Endothelial cell of umbilical vein (primary cell): ENCODE data around the gene PARP6. TPM values are rescaled to one million over a fixed set of nuclear protein-coding genes. Genes with fewer than 3 reads are reported as not detected.

ENCODE experiments used
- BruUV-seq: library from RNA; stranded (reverse); fragments of 400-500 nt; replicated peaks from 2 replicates; lab custom pipeline; 2021; lab: Mats Ljungman, UMichigan
- CTCF ChIA-PET: fragments of 300-600, 350-600 bp; sonication (Branson Sonifier 250); formaldehyde crosslinking; loops from one replicate; lab custom pipeline; 2021; ENCODE audit warnings: antibody characterized with exemption, inconsistent platforms; lab: Charles Lee
- POLR2A ChIA-PET: fragments of 300-600, 350-600 bp; sonication (Branson Sonifier 250); formaldehyde crosslinking; loops from one replicate; lab custom pipeline; 2021; ENCODE audit warnings: antibody characterized with exemption, inconsistent platforms; lab: Charles Lee
- DNase-seq: peaks from one replicate; pipeline ENCODE4 v3.0.0-alpha.2; 2011; ENCODE audit warnings: low read depth, low spot score
- FAIRE-seq: peaks from 2 replicates; lab custom pipeline; 2011; peaks lifted over from hg19 to GRCh38; lab: Jason Lieb, UNC
- H2AFZ ChIP-seq: 2 replicates; pipeline ENCODE4 v1.6.0; 2012; ENCODE audit warnings: low read depth, low read length, control low read depth, inconsistent platforms
- H3K27ac ChIP-seq: 2 replicates; pipeline ENCODE4 v1.5.1; 2011; ENCODE audit warnings: low read depth, mild to moderate bottlenecking, control low read depth, low read length, moderate library complexity; ENCODE audit not compliant: insufficient read depth
- H3K27me3 ChIP-seq, 2 experiments: 2 replicates each; pipeline versions ENCODE4 v1.6.0 to v1.6.1; 2011; ENCODE audit warnings: low read length in 2 of 2, mixed read lengths in 1 of 2; ENCODE audit not compliant: control insufficient read depth in 2 of 2, insufficient read depth in 2 of 2
- H3K36me3 ChIP-seq, 2 experiments: 2 replicates in 1 of 2; 3 replicates in 1 of 2; pipeline ENCODE4 v1.5.1; 2011; ENCODE audit warnings: low read length in 2 of 2, mild to moderate bottlenecking in 1 of 2, moderate library complexity in 1 of 2; ENCODE audit not compliant: control insufficient read depth in 2 of 2, insufficient read depth in 2 of 2; ENCODE audit errors: extremely low read depth in 1 of 2
- H3K4me1 ChIP-seq: 3 replicates; pipeline ENCODE4 v1.5.1; 2011; ENCODE audit warnings: mild to moderate bottlenecking, low read length; ENCODE audit not compliant: control insufficient read depth, insufficient read depth; ENCODE audit errors: extremely low read depth
- H3K4me2 ChIP-seq: 2 replicates; pipeline ENCODE4 v1.6.1; 2011; ENCODE audit warnings: low read length, control low read depth, mixed read lengths; ENCODE audit not compliant: insufficient read depth
- H3K4me3 ChIP-seq, 3 experiments: fragments of 200-600 bp in 1 of 3; sonication (generic), shearing (Covaris generic) in 1 of 3; replicated peaks in 1 of 3; 2 replicates each; pipeline ENCODE4 v1.5.1; 2011 to 2016; ENCODE audit warnings: control low read depth in 3 of 3, low read length in 3 of 3, mild to moderate bottlenecking in 2 of 3, inconsistent platforms in 1 of 3, low read depth in 1 of 3, moderate library complexity in 1 of 3; ENCODE audit not compliant: insufficient read depth in 1 of 3
- H3K79me2 ChIP-seq: 2 replicates; pipeline ENCODE4 v1.6.0; 2012; ENCODE audit warnings: low read length, inconsistent platforms; ENCODE audit not compliant: control insufficient read depth, insufficient read depth
- H3K9ac ChIP-seq: replicated peaks from 2 replicates; pipeline ENCODE3; 2011; ENCODE audit warnings: low read length, control low read depth; ENCODE audit not compliant: insufficient read depth; ENCODE audit errors: extremely low read depth
- H3K9me1 ChIP-seq: replicated peaks from 3 replicates; pipeline ENCODE4 v1.6.0; 2011; ENCODE audit warnings: mild to moderate bottlenecking, low read length; ENCODE audit not compliant: control insufficient read depth, insufficient read depth; ENCODE audit errors: extremely low read depth
- H3K9me3 ChIP-seq: replicated peaks from 2 replicates; pipeline ENCODE4 v1.5.1; 2012; ENCODE audit warnings: low read length, inconsistent platforms; ENCODE audit not compliant: control insufficient read depth, insufficient read depth
- H4K20me1 ChIP-seq: replicated peaks from 2 replicates; pipeline ENCODE3; 2011; ENCODE audit warnings: mild to moderate bottlenecking, low read length; ENCODE audit not compliant: control insufficient read depth, insufficient read depth; ENCODE audit errors: extremely low read depth
- CTCF ChIP-seq, 2 donors: IDR thresholded peaks; 1 replicate in 1 of 2; 2 replicates in 1 of 2; pipeline ENCODE4 v1.5.1; 2011; ENCODE audit warnings: low read length in 2 of 2, mild to moderate bottlenecking in 2 of 2, moderate library complexity in 2 of 2, control low read depth in 1 of 2, inconsistent platforms in 1 of 2, low read depth in 1 of 2; ENCODE audit not compliant: insufficient read depth in 1 of 2; ENCODE audit errors: extremely low read depth in 1 of 2
- EZH2 ChIP-seq: IDR thresholded peaks from 2 replicates; pipeline ENCODE4 v1.6.1; 2012; ENCODE audit warnings: borderline replicate concordance, low read depth, mild to moderate bottlenecking, moderate library complexity, low read length, inconsistent platforms; ENCODE audit not compliant: severe bottlenecking
- FOS ChIP-seq: IDR thresholded peaks from 2 replicates; pipeline ENCODE4 v1.6.1; 2011; ENCODE audit warnings: mild to moderate bottlenecking, low read length, moderate library complexity, borderline replicate concordance; ENCODE audit not compliant: insufficient read depth
- GATA2 ChIP-seq: IDR thresholded peaks from 2 replicates; pipeline ENCODE4 v1.7.0; 2011; ENCODE audit warnings: low read depth, mild to moderate bottlenecking, moderate library complexity, mixed read lengths, low read length; ENCODE audit not compliant: insufficient read length, insufficient read depth
- JUN ChIP-seq: IDR thresholded peaks from 2 replicates; pipeline ENCODE4 v1.6.1; 2011; ENCODE audit warnings: borderline replicate concordance, low read depth; ENCODE audit not compliant: insufficient read length, insufficient read depth
- MYC ChIP-seq: IDR thresholded peaks from one replicate; pipeline ENCODE4 v1.6.1; 2011; ENCODE audit warnings: mild to moderate bottlenecking, low read depth, low read length
- POLR2A ChIP-seq: IDR thresholded peaks from 2 replicates; pipeline ENCODE4 v1.6.1; 2012; ENCODE audit warnings: low read depth, mild to moderate bottlenecking, control low read depth, low read length
- POLR2AphosphoS5 ChIP-seq: IDR thresholded peaks from 2 replicates; pipeline ENCODE4 v1.6.1; 2012; ENCODE audit warnings: low read depth, mild to moderate bottlenecking, control low read depth, low read length, moderate library complexity; ENCODE audit not compliant: insufficient read depth
- dilution Hi-C: fragments of 300-500 bp; cut with MboI; formaldehyde crosslinking; loops from one replicate; pipeline ENCODE4 v1.15.0; 2019; ENCODE audit warnings: low sequenced_read_pairs; ENCODE audit not compliant: extremely low pct_ligation_motif_present
- intact Hi-C: fragments of 100-400 bp; cut with micrococcal nuclease; formaldehyde crosslinking; loops from one replicate; pipeline ENCODE4 v1.10.0; 2022
- polyA plus RNA-seq, 4 experiments: library from polyadenylated mRNA; depleted of rRNA in 3 of 4; stranded (reverse) in 3 of 4; unstranded in 1 of 4; fragments of >200 nt; gene quantifications; 2 replicates each; pipeline versions ENCODE4 v1.2.1 to v1.2.3, GENCODE V29; 2011 to 2012; ENCODE audit warnings: missing spikeins in 1 of 4
- total RNA-seq: library from RNA; stranded (reverse); gene quantifications from 2 replicates; pipeline ENCODE4 v1.2.3, GENCODE V29; 2021
- TF ChIP-seq, protein P1 (sequence below): IDR thresholded peaks from 2 replicates; pipeline ENCODE4 v1.6.1; 2011; ENCODE audit not compliant: insufficient read depth, insufficient read length

PARP6 gene
- total and polyA plus RNA-seq, 2 donors (not counting 3 experiments of a cell fraction or from before 2014, with no cell fraction given): 41.1 to 53.3 TPM

DNA sequence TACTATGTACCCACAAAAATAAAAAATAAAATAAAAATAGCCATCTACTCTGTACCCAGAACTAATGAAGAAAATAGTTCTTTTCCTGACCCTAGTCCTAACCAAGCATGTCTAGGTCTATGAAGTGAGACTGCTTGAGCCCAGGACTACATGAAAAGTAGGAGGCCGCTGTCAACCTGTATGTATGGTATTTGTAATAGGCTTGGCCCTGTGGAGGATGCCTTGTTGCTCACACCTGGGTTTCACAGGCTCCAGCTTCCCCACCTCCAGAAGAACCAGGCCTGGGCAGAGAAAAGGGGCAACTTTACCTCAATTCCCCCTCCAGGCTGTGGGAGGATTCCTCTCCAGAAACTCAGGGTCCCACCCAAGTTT lies 34.5 kb downstream of the PARP6 start:
- H3K9ac ChIP-seq: peak overlapping the region; percentile 49
- BruUV-seq: TSS peak; percentile 89

More for the DNA sequence above, 34.5 kb downstream of the PARP6 start:
- Histone ChIP-seq H3K27me3 (no peaks in the 10 kb centered on the region), H3K9me1 (no peaks in the 10 kb centered on the region), H3K27ac (peak overlapping the region; percentile 85), H3K9me3 (no peaks in the 10 kb centered on the region), H3K4me1 (peaks cover 20% of the 10 kb centered on the region), H3K36me3 (peaks cover 0 to 15% of the 10 kb centered on the region in 2 experiments), H3K4me2 (peak overlapping the region; percentile 83), H3K4me3 (no peak overlapping the region), H4K20me1 (no peaks in the 10 kb centered on the region), H2AFZ (peak overlapping the region; percentile 88), H3K79me2 (no peaks in the 10 kb centered on the region)
- intact Hi-C loops: loop anchor here (1.0 to 10.0 kb wide), 2 partner anchors 11 to 943 kb away; no protein-coding TSS in a partner anchor
- TF ChIP-seq FOS (no peak), JUN (no peak), EZH2 (no peak), POLR2AphosphoS5 (no peak), MYC (no peak), CTCF (IDR thresholded peaks at IDR 0.05; ENCODE audit: extremely low read depth in 1 of 2, insufficient read depth in 1 of 2, low read depth in 1 of 2, low read length in 2 of 2) (no peak), POLR2A (no peak), GATA2 (no peak)
- TF ChIP-seq, protein P1, sequence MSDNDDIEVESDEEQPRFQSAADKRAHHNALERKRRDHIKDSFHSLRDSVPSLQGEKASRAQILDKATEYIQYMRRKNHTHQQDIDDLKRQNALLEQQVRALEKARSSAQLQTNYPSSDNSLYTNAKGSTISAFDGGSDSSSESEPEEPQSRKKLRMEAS: no peak
- FAIRE-seq: no peak
- CTCF ChIA-PET: interaction anchor here (1.0 to 1.7 kb wide), 3 partner anchors 10 to 38 kb away, joined by 3 to 13 read pairs (median 4); no protein-coding TSS in a partner anchor
- dilution Hi-C loops: no loop called here
- DNase-seq: no peak
- POLR2A ChIA-PET: interaction anchor here (0.6 to 1.1 kb wide), 2 partner anchors 11 to 26 kb away, joined by 3 to 4 read pairs; no protein-coding TSS in a partner anchor
